Panc1 (cell line): Measurements from ENCODE around the gene SLC26A4. TPM values are rescaled to one million over a fixed set of nuclear protein-coding genes. Genes with fewer than 3 reads are reported as not detected.

Source experiments
- ATAC-seq: fragments of 200-7000 bp; cut with Tn5 transposase; 2 replicates; pipeline ENCODE4 v1.9.1; 2020; ENCODE audit warnings: mild to moderate bottlenecking, moderate library complexity
- BruUV-seq: library from RNA; stranded (reverse); fragments of 400-500 nt; replicated peaks from 2 replicates; lab custom pipeline; 2021; lab: Mats Ljungman, UMichigan
- CTCF ChIA-PET: fragments of 300-600 bp; sonication (Branson Sonifier 250); formaldehyde crosslinking; loops from one replicate; lab custom pipeline; 2022; ENCODE audit warnings: antibody characterized with exemption; lab: Charles Lee
- POLR2A ChIA-PET: fragments of 300-600 bp; sonication (Branson Sonifier 250); formaldehyde crosslinking; loops from one replicate; lab custom pipeline; 2022; ENCODE audit warnings: antibody characterized with exemption; lab: Charles Lee
- DNase-seq: peaks from one replicate; pipeline ENCODE4 v3.0.0-alpha.2; 2010; ENCODE audit warnings: low read depth, low spot score
- H3K27ac ChIP-seq: 2 replicates; pipeline ENCODE4 v1.5.1; 2011; ENCODE audit warnings: mild to moderate bottlenecking, low read length, inconsistent platforms
- H3K27me3 ChIP-seq: fragments of 200-500 bp; sonication (Bioruptor generic); 2 replicates; pipeline ENCODE4 v1.6.0; 2014; ENCODE audit warnings: low read length, inconsistent platforms; ENCODE audit not compliant: control insufficient read depth, insufficient read depth
- H3K36me3 ChIP-seq: fragments of 200-500 bp; sonication (Bioruptor generic); 2 replicates; pipeline ENCODE4 v1.5.1; 2014; ENCODE audit warnings: inconsistent platforms, mild to moderate bottlenecking, low read length, moderate library complexity; ENCODE audit not compliant: control insufficient read depth, insufficient read depth
- H3K4me1 ChIP-seq: 2 replicates; pipeline ENCODE4 v1.5.1; 2011; ENCODE audit warnings: inconsistent platforms, mild to moderate bottlenecking, low read length, moderate library complexity; ENCODE audit not compliant: control insufficient read depth, insufficient read depth
- H3K4me3 ChIP-seq, 2 experiments: 2 replicates each; pipeline ENCODE4 v1.5.1; 2011 to 2012; ENCODE audit warnings: low read depth in 2 of 2, low read length in 2 of 2, mild to moderate bottlenecking in 2 of 2, inconsistent platforms in 1 of 2, moderate library complexity in 1 of 2
- H3K9me3 ChIP-seq: fragments of 200-500 bp; sonication (Bioruptor generic); 2 replicates; pipeline ENCODE4 v1.5.1; 2014; ENCODE audit warnings: low read depth, mild to moderate bottlenecking, inconsistent platforms, low read length, moderate library complexity; ENCODE audit not compliant: control insufficient read depth, insufficient read depth
- CTCF ChIP-seq: fragments of 450-650 bp; IDR thresholded peaks from 2 replicates; pipeline ENCODE4 v1.5.1; 2017; ENCODE audit warnings: mild to moderate bottlenecking
- POLR2AphosphoS5 ChIP-seq: IDR thresholded peaks from 2 replicates; pipeline ENCODE4 v1.6.1; 2012; ENCODE audit warnings: mild to moderate bottlenecking, low read depth, low read length, moderate library complexity
- SIN3A ChIP-seq: IDR thresholded peaks from 2 replicates; pipeline ENCODE4 v1.6.1; 2012; ENCODE audit warnings: low read depth, mild to moderate bottlenecking, low read length, moderate library complexity, borderline replicate concordance; ENCODE audit not compliant: insufficient read depth
- TCF7L2 ChIP-seq: IDR thresholded peaks from 2 replicates; pipeline ENCODE4 v1.6.1; 2011; ENCODE audit warnings: mild to moderate bottlenecking, low read depth, low read length, inconsistent platforms
- in situ Hi-C: cut with HindIII; loops from 2 replicates; pipeline ENCODE4 v1.10.0; 2016; ENCODE audit warnings: low sequenced_read_pairs, low pct_unique_long_range_greater_than_20kb
- intact Hi-C: fragments of 100-400 bp; cut with micrococcal nuclease; formaldehyde crosslinking; loops from one replicate; pipeline ENCODE4 v1.10.0; 2022; ENCODE audit not compliant: unreplicated experiment
- total RNA-seq: library from RNA; stranded (reverse); gene quantifications from one replicate; pipeline ENCODE4 v1.2.1, GENCODE V29; 2021; ENCODE audit not compliant: unreplicated experiment
- TF ChIP-seq, protein P1 (sequence below), 2 experiments: IDR thresholded peaks; 2 replicates each; pipeline ENCODE4 v1.6.1; 2011 to 2012; ENCODE audit warnings: low read depth in 2 of 2, control low read depth in 1 of 2, low read length in 1 of 2, mild to moderate bottlenecking in 1 of 2, moderate library complexity in 1 of 2; ENCODE audit not compliant: insufficient read depth in 1 of 2

The SLC26A4 gene
- total RNA-seq, 1 experiment from 2014 or later = 0.05 TPM

- Histone ChIP-seq H3K27me3 (peaks cover 14% of the 10 kb centered on the region), H3K9me3 (no peaks in the 10 kb centered on the region), H3K27ac (no peak overlapping the region), H3K4me1 (no peaks in the 10 kb centered on the region), H3K4me3 (no peak overlapping the region), H3K36me3 (no peaks in the 10 kb centered on the region)
- DNase-seq = no peak
- in situ Hi-C loops (no loop called here), intact Hi-C loops (no loop called here)
- CTCF ChIA-PET = no interaction called here
- POLR2A ChIA-PET = no interaction called here
- no peak for ATAC-seq
- TF ChIP-seq, protein P1, sequence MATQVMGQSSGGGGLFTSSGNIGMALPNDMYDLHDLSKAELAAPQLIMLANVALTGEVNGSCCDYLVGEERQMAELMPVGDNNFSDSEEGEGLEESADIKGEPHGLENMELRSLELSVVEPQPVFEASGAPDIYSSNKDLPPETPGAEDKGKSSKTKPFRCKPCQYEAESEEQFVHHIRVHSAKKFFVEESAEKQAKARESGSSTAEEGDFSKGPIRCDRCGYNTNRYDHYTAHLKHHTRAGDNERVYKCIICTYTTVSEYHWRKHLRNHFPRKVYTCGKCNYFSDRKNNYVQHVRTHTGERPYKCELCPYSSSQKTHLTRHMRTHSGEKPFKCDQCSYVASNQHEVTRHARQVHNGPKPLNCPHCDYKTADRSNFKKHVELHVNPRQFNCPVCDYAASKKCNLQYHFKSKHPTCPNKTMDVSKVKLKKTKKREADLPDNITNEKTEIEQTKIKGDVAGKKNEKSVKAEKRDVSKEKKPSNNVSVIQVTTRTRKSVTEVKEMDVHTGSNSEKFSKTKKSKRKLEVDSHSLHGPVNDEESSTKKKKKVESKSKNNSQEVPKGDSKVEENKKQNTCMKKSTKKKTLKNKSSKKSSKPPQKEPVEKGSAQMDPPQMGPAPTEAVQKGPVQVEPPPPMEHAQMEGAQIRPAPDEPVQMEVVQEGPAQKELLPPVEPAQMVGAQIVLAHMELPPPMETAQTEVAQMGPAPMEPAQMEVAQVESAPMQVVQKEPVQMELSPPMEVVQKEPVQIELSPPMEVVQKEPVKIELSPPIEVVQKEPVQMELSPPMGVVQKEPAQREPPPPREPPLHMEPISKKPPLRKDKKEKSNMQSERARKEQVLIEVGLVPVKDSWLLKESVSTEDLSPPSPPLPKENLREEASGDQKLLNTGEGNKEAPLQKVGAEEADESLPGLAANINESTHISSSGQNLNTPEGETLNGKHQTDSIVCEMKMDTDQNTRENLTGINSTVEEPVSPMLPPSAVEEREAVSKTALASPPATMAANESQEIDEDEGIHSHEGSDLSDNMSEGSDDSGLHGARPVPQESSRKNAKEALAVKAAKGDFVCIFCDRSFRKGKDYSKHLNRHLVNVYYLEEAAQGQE (IDR thresholded peaks at IDR 0.05; ENCODE audit: insufficient read depth in 1 of 2, low read depth in 2 of 2, low read length in 1 of 2) = no peak
- no peak for TF ChIP-seq POLR2AphosphoS5
- no TSS peak for BruUV-seq
These were observed 30.0 kb downstream of the SLC26A4 start for GRCh38 chr7:107690611-107691010.

DNA sequence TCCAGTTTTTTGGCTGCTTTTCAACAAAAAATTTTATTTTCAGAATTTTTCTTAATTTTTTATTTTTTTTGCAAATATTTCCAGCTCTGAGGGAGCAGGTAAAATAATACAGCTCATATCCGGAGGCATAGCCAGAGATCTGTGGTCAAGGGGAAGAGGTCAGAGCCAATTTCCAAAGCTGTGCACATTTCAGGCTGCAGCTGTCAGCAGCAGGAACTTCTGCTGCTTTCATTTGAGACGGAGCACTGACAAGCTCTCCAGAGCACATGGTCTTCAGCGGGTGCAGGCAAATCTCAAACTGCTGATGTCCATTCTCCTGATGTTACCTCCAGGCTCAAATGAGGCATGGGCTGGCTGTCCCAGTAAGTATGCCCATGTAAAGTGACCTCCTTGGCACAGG is 31.1 kb downstream of the SLC26A4 start:
- no TSS peak for BruUV-seq
- H3K4me3 ChIP-seq = no peak overlapping the region
- H3K4me1 ChIP-seq = no peaks in the 10 kb centered on the region
- POLR2A ChIA-PET = interaction anchor here (0.6 kb wide), 1 partner anchor 177 kb away, joined by 3 read pairs; no protein-coding TSS in a partner anchor
- intact Hi-C loops = no loop called here
- CTCF ChIA-PET = no interaction called here
- H3K27ac ChIP-seq = no peak overlapping the region
- in situ Hi-C loops = no loop called here
- no peaks in the 10 kb centered on the region for H3K9me3 ChIP-seq
- no peak for DNase-seq
- no peak for ATAC-seq
- TF ChIP-seq CTCF (no peak), TCF7L2 (no peak), SIN3A (no peak), POLR2AphosphoS5 (no peak)
- TF ChIP-seq, protein P1 (IDR thresholded peaks at IDR 0.05; ENCODE audit: insufficient read depth in 1 of 2, low read depth in 2 of 2, low read length in 1 of 2) = no peak
- peaks cover 14% of the 10 kb centered on the region for H3K27me3 ChIP-seq
- no peaks in the 10 kb centered on the region for H3K36me3 ChIP-seq
